Natural killer cell (primary cell): ENCODE measurements around the gene FAHD2A. TPM values are rescaled to one million over a fixed set of nuclear protein-coding genes. Genes with fewer than 3 reads are reported as not detected.
"Not testable (repeated sequence)": the region's sequence is repeated elsewhere in the genome, so short reads cannot be mapped to it uniquely, and the experiment has no call there.

Experiments used
- ATAC-seq, 3 donors: fragments of 150-1000 bp in 2 of 3; fragments of 200-7000 bp in 1 of 3; cut with Tn5 transposase; 1 replicate in 1 of 3; 2 replicates in 2 of 3; pipeline ENCODE4 v1.10.0; 2021; ENCODE audit warnings: mild to moderate bottlenecking in 2 of 3, moderate library complexity in 2 of 3
- DNase-seq, 2 donors: peaks; one replicate each; pipeline versions ENCODE4 v3.0.0 to v3.0.0-alpha.2; 2013 to 2021; ENCODE audit warnings: mixed read lengths in 1 of 2
- H3K27ac ChIP-seq: one replicate; pipeline ENCODE4 v1.5.1; 2013; ENCODE audit warnings: mild to moderate bottlenecking, low read length
- H3K27me3 ChIP-seq: one replicate; pipeline ENCODE4 v1.6.1; 2013; ENCODE audit warnings: low read length; ENCODE audit not compliant: control insufficient read depth, insufficient read depth
- H3K36me3 ChIP-seq: one replicate; pipeline ENCODE4 v1.6.1; 2013; ENCODE audit warnings: low read length; ENCODE audit not compliant: control insufficient read depth, insufficient read depth
- H3K4me1 ChIP-seq: one replicate; pipeline ENCODE4 v1.6.1; 2013; ENCODE audit warnings: low read length; ENCODE audit not compliant: control insufficient read depth, insufficient read depth
- H3K4me3 ChIP-seq: one replicate; pipeline ENCODE4 v1.5.1; 2013; ENCODE audit warnings: low read length
- H3K9me3 ChIP-seq: one replicate; pipeline ENCODE4 v1.6.1; 2013; ENCODE audit warnings: low read length; ENCODE audit not compliant: control insufficient read depth, insufficient read depth
- H3K27ac Mint-ChIP-seq, 2 donors: one replicate each; pipeline ENCODE4 v1.8.0; 2022; ENCODE audit warnings: mild to moderate bottlenecking in 2 of 2, mixed read lengths in 2 of 2, moderate library complexity in 1 of 2
- H3K27me3 Mint-ChIP-seq, 2 donors: one replicate each; pipeline ENCODE4 v1.8.0; 2022; ENCODE audit warnings: low read depth in 2 of 2, mixed read lengths in 2 of 2
- H3K36me3 Mint-ChIP-seq: one replicate; pipeline ENCODE4 v1.8.0; 2022; ENCODE audit warnings: mixed read lengths
- H3K4me1 Mint-ChIP-seq, 2 donors: one replicate each; pipeline ENCODE4 v1.8.0; 2022; ENCODE audit warnings: mixed read lengths in 2 of 2
- H3K4me3 Mint-ChIP-seq: one replicate; pipeline ENCODE4 v1.8.0; 2022; ENCODE audit warnings: mild to moderate bottlenecking, moderate library complexity, mixed read lengths
- H3K9me3 Mint-ChIP-seq, 2 donors: one replicate each; pipeline ENCODE4 v1.8.0; 2022; ENCODE audit warnings: mixed read lengths in 2 of 2
- CTCF ChIP-seq: fragments of 200-600 bp; IDR thresholded peaks from one replicate; pipeline ENCODE4 v1.8.0; 2022; ENCODE audit warnings: antibody characterized with exemption
- WGBS: methylation state at CpG from one replicate; pipeline ENCODE4 v1.1.7; 2013; ENCODE audit warnings: missing lambda C conversion rate; ENCODE audit not compliant: insufficient coverage; 5-methylcytosine and 5-hydroxymethylcytosine counted together
- intact Hi-C: fragments of 100-400 bp; cut with micrococcal nuclease; formaldehyde crosslinking; loops from one replicate; pipeline ENCODE4 v1.14.2; 2022
- total RNA-seq, 4 donors: library from RNA; stranded (reverse); fragments of 120-200 nt in 1 of 4; gene quantifications; one replicate each; pipeline versions ENCODE4 v1.2.3 to v1.2.4, GENCODE V29; 2013 to 2022

The FAHD2A gene
- total RNA-seq, 3 donors from 2014 or later (not counting 1 experiment from before 2014, with no cell fraction given) = 21.6 to 25.4 (median 22.0) TPM

GRCh38 chr2:95377216-95378123, 25.0 kb upstream of the FAHD2A start:
- H3K4me1 ChIP-seq = no peaks in the 10 kb centered on the region

GRCh38 chr2:95378281-95378680, 24.2 kb upstream of the FAHD2A start:
- H3K27ac ChIP-seq, H3K27me3 Mint-ChIP-seq, H3K9me3 ChIP-seq, ATAC-seq, H3K4me3 ChIP-seq, H3K36me3 Mint-ChIP-seq, intact Hi-C loops, DNase-seq, H3K4me1 Mint-ChIP-seq, H3K27ac Mint-ChIP-seq, H3K4me3 Mint-ChIP-seq, H3K4me1 ChIP-seq, H3K36me3 ChIP-seq, H3K9me3 Mint-ChIP-seq, H3K27me3 ChIP-seq: not testable (repeated sequence)
- WGBS = over 99% methylated on average over 7 of the region's 7 CpGs

More at GRCh38 chr2:95377216-95378123, 25.0 kb upstream of the FAHD2A start:
- H3K36me3 Mint-ChIP-seq = no peaks in the 10 kb centered on the region
- H3K36me3 ChIP-seq = no peaks in the 10 kb centered on the region
- no peaks in the 10 kb centered on the region for H3K27me3 ChIP-seq
- no peak for DNase-seq
- intact Hi-C loops = no loop called here
- no peaks in the 10 kb centered on the region for H3K4me1 Mint-ChIP-seq
- H3K27ac Mint-ChIP-seq = no peak overlapping the region
- H3K9me3 ChIP-seq = no peaks in the 10 kb centered on the region
- H3K27ac ChIP-seq = no peak overlapping the region
- H3K4me3 ChIP-seq = no peak overlapping the region
- H3K27me3 Mint-ChIP-seq = peaks cover 6 to 7% of the 10 kb centered on the region in 2 donors
- no peaks in the 10 kb centered on the region for H3K9me3 Mint-ChIP-seq
- no peak for TF ChIP-seq CTCF
- no peak overlapping the region for H3K4me3 Mint-ChIP-seq
- WGBS = 89% methylated on average over 17 of the region's 17 CpGs
- no peak for ATAC-seq

- Mint-ChIP-seq H3K4me1 (no peaks in the 10 kb centered on the region), H3K27me3 (peaks cover 5 to 7% of the 10 kb centered on the region in 2 donors), H3K9me3 (no peaks in the 10 kb centered on the region), H3K27ac (no peak overlapping the region), H3K4me3 (no peak overlapping the region), H3K36me3 (no peaks in the 10 kb centered on the region)
- DNase-seq (peak in 1 of 2 donors; percentile 13), ATAC-seq (no peak)
- no peaks in the 10 kb centered on the region for H3K4me1 ChIP-seq
- no peak for TF ChIP-seq CTCF
- H3K36me3 ChIP-seq = no peaks in the 10 kb centered on the region
- intact Hi-C loops = no loop called here
- no peaks in the 10 kb centered on the region for H3K9me3 ChIP-seq
- H3K27me3 ChIP-seq = no peaks in the 10 kb centered on the region
- no peak overlapping the region for H3K4me3 ChIP-seq
- WGBS = 32% methylated on average over 8 of the region's 8 CpGs
- H3K27ac ChIP-seq = no peak overlapping the region
Observed at GRCh38 chr2:95379371-95379831, 23.1 kb upstream of the FAHD2A start.

GRCh38 chr2:95380280-95380679, 22.2 kb upstream of the FAHD2A start:
- Histone ChIP-seq H3K9me3 (no peaks in the 10 kb centered on the region), H3K27ac (no peak overlapping the region), H3K36me3 (no peaks in the 10 kb centered on the region), H3K4me3 (no peak overlapping the region), H3K4me1 (no peaks in the 10 kb centered on the region), H3K27me3 (no peaks in the 10 kb centered on the region)
- TF ChIP-seq CTCF = no peak
- intact Hi-C loops = no loop called here
- H3K4me1 Mint-ChIP-seq = no peaks in the 10 kb centered on the region
- H3K4me3 Mint-ChIP-seq = no peak overlapping the region
- no peaks in the 10 kb centered on the region for H3K9me3 Mint-ChIP-seq
- no peaks in the 10 kb centered on the region for H3K36me3 Mint-ChIP-seq
- H3K27me3 Mint-ChIP-seq = peaks cover 5 to 7% of the 10 kb centered on the region in 2 donors
- no peak for DNase-seq
- no peak overlapping the region for H3K27ac Mint-ChIP-seq
- ATAC-seq = no peak
- WGBS = 78% methylated on average over 5 of the region's 5 CpGs
